ENCODE results near the gene ERBB4.
A peak's percentile ranks its signal among the peaks of the same experiment; 100 is the strongest.

Gene ERBB4

GRCh38 chr2:212538305-212539071, at the start of gene ERBB4:
TSS of gene ERBB4 (minus strand) at chr2:212538802. CDS start at chr2:212538530, 272 bp downstream.
- peak; percentile 61 for DNase-seq

DNA sequence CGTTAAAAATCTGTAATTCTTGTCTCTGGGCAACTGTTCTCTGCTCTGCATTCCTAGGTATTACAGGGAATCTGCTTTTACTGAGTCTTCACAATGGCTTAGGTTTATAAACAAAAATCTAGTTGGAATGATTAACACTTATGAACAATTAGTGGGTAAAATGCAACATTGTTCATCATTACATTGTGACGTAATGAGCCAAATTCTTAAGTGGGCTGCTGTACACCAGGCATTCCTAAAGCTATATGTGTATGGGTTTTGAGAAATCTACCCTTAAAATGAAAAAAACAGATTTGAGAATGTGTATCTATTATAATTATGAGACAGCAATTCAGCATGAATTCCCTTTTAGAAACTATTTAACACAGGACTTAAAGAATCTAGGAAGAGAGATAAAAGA, 41.5 kb upstream of the ERBB4 start:
- DNase-seq, result peak; percentile 3

- DNase-seq, result peak; percentile 51
Observed at GRCh38 chr2:212556296-212556695, 17.7 kb upstream of the ERBB4 start.

GRCh38 chr2:212554233-212554632, 15.6 kb upstream of the ERBB4 start:
- peak; percentile 47 for DNase-seq

DNA sequence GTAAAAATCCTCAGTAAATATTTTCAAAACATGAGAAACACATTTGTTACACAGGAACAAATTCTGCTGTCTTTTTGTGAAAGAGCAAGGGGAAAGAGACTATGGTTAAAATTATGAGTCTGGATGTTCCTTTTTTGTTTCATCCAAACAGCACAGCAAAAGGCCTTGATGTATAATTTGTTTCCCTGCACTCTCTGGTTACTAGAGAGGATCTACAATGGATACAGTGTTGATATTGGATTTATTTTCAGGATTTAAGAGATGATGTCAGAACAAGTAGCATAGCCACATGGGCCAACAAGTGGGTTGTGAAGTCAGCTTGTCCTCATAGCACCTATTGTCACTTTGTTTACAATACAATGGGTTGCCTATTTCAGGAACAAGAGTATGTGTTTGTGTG, 11.3 kb upstream of the ERBB4 start:
- DNase-seq, result no peak

DNA sequence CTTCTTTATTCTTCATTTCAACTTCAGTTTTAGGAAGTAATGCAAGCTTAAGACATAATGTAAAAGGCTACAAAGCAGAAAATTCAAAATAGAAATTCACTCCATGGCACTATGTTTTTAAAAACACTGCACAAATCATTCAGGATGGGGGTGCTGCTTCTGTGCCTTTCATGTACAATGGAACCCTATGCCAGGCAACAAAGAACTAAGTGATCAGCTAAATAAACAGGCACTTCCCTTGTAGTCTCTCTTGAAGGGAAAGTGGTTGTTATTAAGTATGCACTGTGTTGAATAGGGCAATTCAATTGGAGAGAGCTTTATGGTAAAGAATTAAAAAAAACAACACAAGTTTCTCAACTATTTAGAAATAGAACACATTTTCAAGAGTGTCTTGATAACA, 10.9 kb upstream of the ERBB4 start:
- peak; percentile 75 for DNase-seq

DNA sequence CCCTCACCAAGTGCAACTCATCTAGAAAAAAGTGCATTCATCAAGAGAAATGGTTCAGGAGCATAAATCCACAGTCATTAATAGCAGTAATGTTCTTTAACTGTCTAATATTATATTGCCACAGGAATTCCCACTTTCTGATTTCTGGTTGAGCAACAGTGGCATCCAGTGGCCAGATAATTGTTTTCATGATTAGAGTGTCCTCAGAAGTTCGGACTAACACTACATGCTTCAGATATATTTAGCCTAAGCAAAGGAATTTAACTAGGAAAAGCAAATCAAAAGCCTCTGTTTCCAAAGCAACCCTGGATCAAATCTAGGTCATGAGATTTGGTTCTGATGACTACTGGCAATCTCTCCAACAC, 9.8 kb upstream of the ERBB4 start:
- peak; percentile 68 for DNase-seq

GRCh38 chr2:212547716-212548454, 9.3 kb upstream of the ERBB4 start:
- peak; percentile 57 for DNase-seq

- no peak for DNase-seq
Observed at GRCh38 chr2:212546669-212547068, 8.1 kb upstream of the ERBB4 start.

DNA sequence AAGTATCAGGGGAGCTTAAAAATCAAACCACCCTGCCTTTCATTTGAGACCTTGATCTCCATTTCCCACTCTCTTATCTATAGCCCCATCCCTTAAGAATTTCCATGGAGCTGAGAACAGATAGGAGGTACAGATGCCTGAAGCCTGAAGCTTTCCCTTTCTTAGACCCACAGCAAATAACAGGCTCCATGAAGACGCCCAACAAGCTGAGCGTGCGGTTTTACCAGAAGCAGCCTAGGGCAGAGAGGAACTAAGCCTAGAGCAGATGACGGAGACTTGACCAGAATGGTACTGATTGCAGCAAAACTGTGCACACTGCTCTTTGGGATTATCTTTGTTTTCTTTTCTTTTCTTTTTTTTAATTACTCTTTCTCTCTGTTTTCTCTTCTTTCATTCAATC, 1.7 kb upstream of the ERBB4 start:
- no peak for DNase-seq

- peak; percentile 89 for DNase-seq
Observed at GRCh38 chr2:212539072-212539880, 674 bp upstream of the ERBB4 start.

DNA sequence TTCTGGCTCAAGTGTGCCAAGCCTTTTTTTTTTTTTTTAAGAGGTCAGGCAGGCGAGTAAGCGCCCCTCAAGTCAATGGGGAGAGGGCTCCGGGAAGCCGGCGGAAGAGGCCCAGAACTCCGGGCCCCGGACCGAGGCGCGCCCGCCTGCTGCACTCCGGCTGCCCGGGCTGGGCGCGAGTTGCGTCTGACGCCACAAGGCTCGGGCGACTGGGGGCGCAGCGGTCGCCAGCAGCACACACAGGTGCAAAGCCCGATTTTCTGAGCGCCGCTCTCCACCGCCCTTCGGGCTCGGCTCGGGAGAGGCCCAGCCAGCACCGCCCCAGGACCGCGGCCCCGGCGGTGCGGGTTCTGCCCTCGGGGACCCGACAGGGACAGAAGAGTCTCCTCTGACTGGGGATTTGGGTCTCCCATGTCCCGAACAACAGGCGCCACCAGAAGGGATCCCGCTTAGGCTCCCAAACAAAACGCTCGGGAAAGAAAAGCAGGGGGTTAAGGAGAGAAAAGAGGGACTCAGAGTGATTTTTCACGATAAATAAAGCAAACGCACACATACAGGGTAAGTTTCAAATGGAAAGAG, 787 bp downstream of the ERBB4 start:
- peak; percentile 48 for DNase-seq

DNA sequence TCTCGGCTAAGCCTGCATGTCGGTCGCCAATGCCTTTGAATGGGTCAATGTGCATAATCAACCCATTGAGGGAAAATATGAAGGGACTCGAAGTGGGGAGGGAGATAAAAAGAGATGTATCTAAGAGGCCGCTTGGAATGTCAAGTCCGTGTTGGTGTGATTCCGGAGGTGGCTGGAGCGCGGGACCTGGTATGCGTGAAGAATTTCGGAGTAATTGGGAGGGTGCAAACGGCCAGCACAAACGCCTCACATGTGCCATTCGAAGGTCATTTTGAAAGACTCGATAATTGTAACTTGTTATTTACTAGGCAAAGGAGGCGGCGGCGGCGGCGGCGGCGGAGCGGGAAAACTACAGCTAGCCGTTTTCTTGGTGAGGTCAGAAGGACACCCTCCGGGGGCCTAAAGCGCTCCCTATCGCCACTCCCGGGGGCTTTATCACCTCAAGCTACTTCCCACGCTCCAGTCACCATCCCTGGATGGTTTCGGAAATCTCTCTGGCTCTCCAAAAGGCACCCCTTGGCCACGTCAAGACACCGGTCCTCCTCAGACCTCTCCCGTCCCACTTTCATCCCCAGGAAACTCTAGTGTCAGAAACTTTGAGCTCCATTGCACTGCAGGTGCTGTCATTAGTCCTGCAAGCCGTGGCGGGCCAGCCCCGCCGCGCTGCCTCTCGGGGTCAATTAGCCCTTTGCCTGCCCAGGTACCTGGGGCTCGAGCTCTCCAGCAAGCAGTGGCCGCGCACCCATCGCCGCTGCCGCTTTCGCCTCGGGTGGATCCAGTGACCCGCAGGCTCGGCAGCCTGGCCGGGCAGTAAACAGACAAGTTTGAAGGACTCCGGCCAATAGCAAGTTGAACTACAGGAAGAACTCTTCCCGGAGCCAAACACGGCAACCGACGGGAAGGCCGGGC, 1.5 kb downstream of the ERBB4 start:
- DNase-seq, result peak; percentile 81

GRCh38 chr2:212535996-212536816, 2.4 kb downstream of the ERBB4 start:
- peak; percentile 92 for DNase-seq

DNA sequence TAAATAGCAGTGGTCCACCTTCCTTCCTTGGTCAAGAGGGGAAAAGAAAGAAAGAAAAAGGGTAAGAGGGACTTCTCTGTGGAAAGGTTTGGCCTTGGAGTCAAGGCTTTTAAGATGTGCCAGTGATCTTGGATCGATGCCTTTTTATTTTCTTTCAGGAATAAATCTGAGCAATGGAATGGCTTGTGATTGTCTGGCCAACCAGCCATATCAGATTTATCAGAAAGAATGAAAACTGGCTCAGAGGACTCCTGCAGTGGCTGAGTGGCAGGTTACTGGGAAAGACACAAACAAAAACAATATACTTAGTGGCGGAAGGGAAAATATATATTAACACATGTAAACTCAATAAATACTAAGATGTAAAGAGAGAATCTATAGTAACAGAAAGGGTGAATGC, 4.3 kb downstream of the ERBB4 start:
- DNase-seq, result peak; percentile 42

DNA sequence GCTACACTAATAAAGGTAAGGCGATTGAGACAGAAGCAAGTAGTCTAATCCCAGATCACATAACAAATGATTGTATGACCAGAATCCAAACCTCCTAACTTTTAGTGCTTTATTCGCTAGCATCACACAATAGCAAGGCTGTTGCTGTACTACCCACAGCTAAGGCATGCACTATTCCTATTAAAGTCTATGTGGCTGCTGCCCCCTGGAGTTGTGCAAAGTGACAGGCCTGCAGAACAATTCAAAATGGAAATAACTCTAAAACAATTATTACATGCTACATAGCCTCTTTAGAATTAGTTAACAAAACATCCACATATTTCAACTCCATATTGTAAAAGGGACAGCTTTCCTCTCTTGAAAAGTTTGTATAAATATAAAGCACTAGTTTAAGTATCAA, 6.0 kb downstream of the ERBB4 start:
- peak; percentile 61 for DNase-seq

- DNase-seq, result no peak
Observed at GRCh38 chr2:212532087-212532486, 6.5 kb downstream of the ERBB4 start.

- no peak for DNase-seq
Observed at GRCh38 chr2:212531499-212531898, 7.1 kb downstream of the ERBB4 start.

GRCh38 chr2:212530991-212531390, 7.6 kb downstream of the ERBB4 start:
- DNase-seq, result no peak

DNA sequence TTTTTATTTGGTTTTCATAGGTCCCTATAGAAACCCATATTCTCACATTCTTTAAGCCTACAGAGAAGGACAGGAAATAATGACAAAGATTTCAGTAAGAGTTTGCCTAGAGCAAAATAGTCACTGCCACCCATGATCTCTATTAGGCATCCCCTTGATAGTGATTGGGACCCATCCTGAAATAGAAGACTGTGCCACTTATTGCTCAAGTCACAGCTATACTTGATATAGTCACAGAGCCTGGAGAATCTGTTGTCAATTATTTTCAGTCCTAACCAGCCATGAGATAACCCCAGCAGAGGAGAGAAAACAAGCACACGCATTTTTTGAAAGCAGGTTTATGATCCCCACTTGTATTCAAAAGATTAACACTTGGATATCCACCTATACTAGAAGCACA, 8.2 kb downstream of the ERBB4 start:
- DNase-seq, result no peak
